ENCODE data around the gene PPA1.

DNA sequence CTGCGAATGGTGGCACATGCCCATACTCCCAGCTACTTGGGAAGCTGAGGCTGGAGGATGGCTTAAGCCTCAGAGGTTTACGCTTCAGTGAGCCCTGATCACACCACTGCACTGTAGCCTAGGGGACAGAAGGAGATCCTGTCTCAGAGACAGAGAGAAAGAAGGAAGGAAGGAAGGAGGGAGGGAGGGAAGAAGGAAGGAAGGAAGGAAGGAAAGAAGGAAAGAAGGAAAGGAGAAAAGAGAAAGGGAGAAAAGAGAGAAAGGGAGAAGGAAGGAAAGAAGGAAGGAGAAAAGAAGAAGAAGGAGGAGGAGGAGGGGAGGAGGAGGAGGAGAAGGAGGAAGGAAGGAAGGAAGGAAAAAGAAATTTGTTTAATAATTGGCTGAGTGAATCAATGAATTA lies 49.9 kb downstream of the PPA1 start:
- TF ChIP-seq, protein P1, sequence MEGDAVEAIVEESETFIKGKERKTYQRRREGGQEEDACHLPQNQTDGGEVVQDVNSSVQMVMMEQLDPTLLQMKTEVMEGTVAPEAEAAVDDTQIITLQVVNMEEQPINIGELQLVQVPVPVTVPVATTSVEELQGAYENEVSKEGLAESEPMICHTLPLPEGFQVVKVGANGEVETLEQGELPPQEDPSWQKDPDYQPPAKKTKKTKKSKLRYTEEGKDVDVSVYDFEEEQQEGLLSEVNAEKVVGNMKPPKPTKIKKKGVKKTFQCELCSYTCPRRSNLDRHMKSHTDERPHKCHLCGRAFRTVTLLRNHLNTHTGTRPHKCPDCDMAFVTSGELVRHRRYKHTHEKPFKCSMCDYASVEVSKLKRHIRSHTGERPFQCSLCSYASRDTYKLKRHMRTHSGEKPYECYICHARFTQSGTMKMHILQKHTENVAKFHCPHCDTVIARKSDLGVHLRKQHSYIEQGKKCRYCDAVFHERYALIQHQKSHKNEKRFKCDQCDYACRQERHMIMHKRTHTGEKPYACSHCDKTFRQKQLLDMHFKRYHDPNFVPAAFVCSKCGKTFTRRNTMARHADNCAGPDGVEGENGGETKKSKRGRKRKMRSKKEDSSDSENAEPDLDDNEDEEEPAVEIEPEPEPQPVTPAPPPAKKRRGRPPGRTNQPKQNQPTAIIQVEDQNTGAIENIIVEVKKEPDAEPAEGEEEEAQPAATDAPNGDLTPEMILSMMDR (IDR thresholded peaks at IDR 0.05), result no peak
- no peak for TF ChIP-seq POLR2A (IDR thresholded peaks at IDR 0.05)

Measured in sigmoid colon (tissue), 3 donors.